Smooth muscle cell (in vitro differentiated cells): ENCODE data around the gene MTFP1. TPM values are rescaled to one million over a fixed set of nuclear protein-coding genes. Genes with fewer than 3 reads are reported as not detected.

Experiments used
- DNase-seq: peaks from one replicate; lab custom pipeline; 2025; ENCODE audit not compliant: unreplicated experiment; lab: John Stamatoyannopoulos, UW
- H2AFZ ChIP-seq: fragments of 200-600 bp; sonication (generic); 2 replicates; pipeline ENCODE4 v1.6.0; 2016; ENCODE audit warnings: antibody characterized with exemption, low read depth, mild to moderate bottlenecking
- H3F3A ChIP-seq: fragments of 200-600 bp; sonication (generic); 2 replicates; pipeline ENCODE4 v1.6.0; 2017; ENCODE audit warnings: antibody characterized with exemption, low read depth
- H3K27ac ChIP-seq: fragments of 200-600 bp; sonication (generic); 2 replicates; pipeline ENCODE4 v1.5.1; 2016; ENCODE audit warnings: low read depth, mild to moderate bottlenecking
- H3K27me3 ChIP-seq: fragments of 200-600 bp; sonication (generic); 2 replicates; pipeline ENCODE4 v1.6.1; 2016; ENCODE audit warnings: low read depth, mild to moderate bottlenecking
- H3K36me3 ChIP-seq: fragments of 200-600 bp; sonication (generic); 2 replicates; pipeline ENCODE4 v1.5.1; 2016; ENCODE audit warnings: low read depth
- H3K4me1 ChIP-seq: fragments of 200-600 bp; sonication (generic); 2 replicates; pipeline ENCODE4 v1.5.1; 2016; ENCODE audit warnings: low read depth
- H3K4me2 ChIP-seq: fragments of 200-600 bp; sonication (generic); 2 replicates; pipeline ENCODE4 v1.6.0; 2016; ENCODE audit warnings: mild to moderate bottlenecking
- H3K4me3 ChIP-seq: fragments of 200-600 bp; sonication (generic); 2 replicates; pipeline ENCODE4 v1.5.1; 2016; ENCODE audit warnings: mild to moderate bottlenecking
- H3K79me2 ChIP-seq: fragments of 200-600 bp; sonication (generic); 2 replicates; pipeline ENCODE4 v1.6.0; 2016; ENCODE audit warnings: low read depth, mild to moderate bottlenecking
- H3K9ac ChIP-seq: fragments of 200-600 bp; sonication (generic); 2 replicates; pipeline ENCODE4 v1.6.0; 2016; ENCODE audit warnings: low read depth
- H3K9me3 ChIP-seq: fragments of 200-600 bp; sonication (generic); replicated peaks from 2 replicates; pipeline ENCODE4 v1.5.1; 2016; ENCODE audit warnings: low read depth
- H4K20me1 ChIP-seq: fragments of 200-600 bp; sonication (generic); 2 replicates; pipeline ENCODE4 v1.6.0; 2016; ENCODE audit warnings: low read depth
- WGBS: methylation state at CpG from one replicate; pipeline ENCODE4 v1.1.7; 2016; ENCODE audit warnings: low lambda C conversion rate; 5-methylcytosine and 5-hydroxymethylcytosine counted together
- polyA plus RNA-seq: library from polyadenylated mRNA; unstranded; fragments of >200 nt; fragmentation: Nextera tagmentation; extraction: Ambion mirVana; gene quantifications from 2 replicates; pipeline ENCODE4 v1.2.1, GENCODE V29; 2016
- total RNA-seq: library from RNA; depleted of rRNA; stranded (reverse); fragments of >200 nt; gene quantifications from 2 replicates; pipeline ENCODE4 v1.2.3, GENCODE V29; 2014
- TF ChIP-seq, protein P1 (sequence below): fragments of 200-600 bp; sonication (generic); IDR thresholded peaks from 2 replicates; pipeline ENCODE4 v1.5.1; 2017; ENCODE audit warnings: borderline replicate concordance, mild to moderate bottlenecking, antibody characterized with exemption; ENCODE audit not compliant: insufficient read depth, poor library complexity, severe bottlenecking

Gene MTFP1, protein sequence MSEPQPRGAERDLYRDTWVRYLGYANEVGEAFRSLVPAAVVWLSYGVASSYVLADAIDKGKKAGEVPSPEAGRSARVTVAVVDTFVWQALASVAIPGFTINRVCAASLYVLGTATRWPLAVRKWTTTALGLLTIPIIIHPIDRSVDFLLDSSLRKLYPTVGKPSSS
- total RNA-seq: 14.3 and 14.4 TPM in 2 replicates
- polyA plus RNA-seq: 30.9 and 31.3 TPM in 2 replicates

DNA sequence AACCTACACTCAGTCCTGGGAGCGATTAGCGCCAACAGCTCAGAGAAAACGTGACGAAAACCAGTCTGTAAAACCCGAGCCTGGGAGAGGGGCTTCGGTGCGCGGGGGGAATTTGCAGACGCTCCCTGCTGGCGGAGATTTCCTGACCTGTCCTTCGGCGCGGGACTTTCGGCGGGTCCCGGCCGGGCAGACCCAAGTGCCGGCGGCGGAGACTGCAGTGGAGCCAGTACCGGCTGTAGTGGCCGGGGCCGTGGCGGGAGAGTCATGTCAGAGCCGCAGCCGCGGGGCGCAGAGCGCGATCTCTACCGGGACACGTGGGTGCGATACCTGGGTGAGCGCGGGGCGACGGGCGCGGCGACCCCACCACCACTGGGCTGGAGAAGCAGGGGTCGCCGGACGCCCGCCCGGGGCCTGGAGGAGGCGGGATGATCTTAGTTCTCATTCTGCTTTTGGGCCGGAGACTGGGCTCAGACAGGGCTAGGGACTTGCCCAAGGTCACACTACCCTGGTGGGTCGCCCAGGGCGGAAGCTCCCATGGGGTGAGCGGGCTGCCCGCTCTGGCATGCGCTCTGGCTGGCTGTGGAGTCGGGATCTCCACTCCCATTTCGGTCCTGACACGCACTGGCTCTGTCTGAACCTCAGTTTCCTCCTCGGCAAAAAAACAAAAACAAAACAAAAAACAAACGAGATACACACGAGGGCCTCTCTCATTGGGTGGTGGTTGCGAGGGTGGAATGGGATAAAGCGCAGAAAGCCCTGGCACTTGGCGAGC, at the start of gene MTFP1:
MTFP1 (plus strand) TSS at position 153 of the 772 bp plus-strand sequence; CDS start at position 265, 112 bp downstream.
- H3F3A ChIP-seq: peaks cover 20% of the 10 kb centered on the region
- H3K9ac ChIP-seq: peak within 1 kb of the TSS; percentile 16
- H3K9me3 ChIP-seq: no peaks in the 10 kb centered on the region
- 2% methylated on average over 61 of the region's 61 CpGs for WGBS
- peak within 1 kb of the TSS; percentile 98 for H3K27ac ChIP-seq
- H3K4me1 ChIP-seq: peaks cover 21% of the 10 kb centered on the region
- peak within 1 kb of the TSS; percentile 57 for H3K4me3 ChIP-seq
- TF ChIP-seq, protein P1, sequence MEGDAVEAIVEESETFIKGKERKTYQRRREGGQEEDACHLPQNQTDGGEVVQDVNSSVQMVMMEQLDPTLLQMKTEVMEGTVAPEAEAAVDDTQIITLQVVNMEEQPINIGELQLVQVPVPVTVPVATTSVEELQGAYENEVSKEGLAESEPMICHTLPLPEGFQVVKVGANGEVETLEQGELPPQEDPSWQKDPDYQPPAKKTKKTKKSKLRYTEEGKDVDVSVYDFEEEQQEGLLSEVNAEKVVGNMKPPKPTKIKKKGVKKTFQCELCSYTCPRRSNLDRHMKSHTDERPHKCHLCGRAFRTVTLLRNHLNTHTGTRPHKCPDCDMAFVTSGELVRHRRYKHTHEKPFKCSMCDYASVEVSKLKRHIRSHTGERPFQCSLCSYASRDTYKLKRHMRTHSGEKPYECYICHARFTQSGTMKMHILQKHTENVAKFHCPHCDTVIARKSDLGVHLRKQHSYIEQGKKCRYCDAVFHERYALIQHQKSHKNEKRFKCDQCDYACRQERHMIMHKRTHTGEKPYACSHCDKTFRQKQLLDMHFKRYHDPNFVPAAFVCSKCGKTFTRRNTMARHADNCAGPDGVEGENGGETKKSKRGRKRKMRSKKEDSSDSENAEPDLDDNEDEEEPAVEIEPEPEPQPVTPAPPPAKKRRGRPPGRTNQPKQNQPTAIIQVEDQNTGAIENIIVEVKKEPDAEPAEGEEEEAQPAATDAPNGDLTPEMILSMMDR: no peak
- H4K20me1 ChIP-seq: no peaks in the 10 kb centered on the region
- peak; percentile 40 for DNase-seq
- no peaks in the 10 kb centered on the region for H3K36me3 ChIP-seq
- H3K4me2 ChIP-seq: peak within 1 kb of the TSS; percentile 87
- peak within 1 kb of the TSS; percentile 53 for H2AFZ ChIP-seq
- no peaks in the 10 kb centered on the region for H3K27me3 ChIP-seq
- no peaks in the 10 kb centered on the region for H3K79me2 ChIP-seq

DNA sequence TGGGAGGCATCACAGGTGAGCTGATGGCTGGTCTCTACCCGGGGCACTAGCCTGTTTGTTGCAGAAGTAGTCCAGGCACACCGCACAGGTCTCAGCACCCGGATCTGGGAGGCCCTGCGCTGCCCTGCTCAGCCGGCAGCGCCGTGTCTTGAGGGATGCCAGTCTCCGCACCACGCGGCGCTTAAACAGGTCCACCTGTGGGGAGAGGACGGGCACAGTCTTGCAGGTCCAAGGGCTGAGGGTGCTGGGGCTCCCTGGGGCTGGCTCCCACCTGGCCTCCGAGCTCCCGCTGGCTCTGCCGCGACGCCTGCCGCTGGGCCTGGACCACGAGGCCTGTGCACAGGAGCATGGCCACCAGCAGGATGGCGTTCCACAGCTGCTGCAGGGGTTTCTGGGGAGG, 45.6 kb upstream of the MTFP1 start:
- 97% methylated on average over 20 of the region's 20 CpGs for WGBS
- H3K9ac ChIP-seq: no peak overlapping the region

DNA sequence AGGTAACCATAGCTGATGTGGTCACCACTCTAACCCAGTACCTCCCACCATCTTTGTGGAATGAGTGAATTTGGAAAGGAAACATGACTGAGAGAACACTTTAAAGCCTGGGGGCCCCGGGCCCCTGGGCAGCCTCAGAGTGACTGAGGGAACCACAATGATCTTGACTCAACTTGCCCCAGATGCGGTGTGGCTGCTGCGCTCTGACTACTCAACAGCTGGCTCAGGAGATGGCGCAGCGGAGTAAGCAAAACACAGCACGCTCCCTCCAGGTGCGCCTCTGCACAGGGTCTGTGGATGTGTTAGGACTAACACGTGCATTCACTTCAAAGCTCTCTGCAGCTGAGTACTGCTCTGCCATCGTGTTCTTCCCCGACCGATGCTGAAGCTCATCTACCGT, 44.3 kb upstream of the MTFP1 start:
- no peaks in the 10 kb centered on the region for H3F3A ChIP-seq
- TF ChIP-seq, protein P1: no peak
- H3K4me1 ChIP-seq: peaks cover 3% of the 10 kb centered on the region
- no peaks in the 10 kb centered on the region for H3K79me2 ChIP-seq
- no peak overlapping the region for H3K4me2 ChIP-seq
- H3K9ac ChIP-seq: no peak overlapping the region
- H2AFZ ChIP-seq: no peak overlapping the region
- H3K9me3 ChIP-seq: no peaks in the 10 kb centered on the region
- no peak for DNase-seq
- no peaks in the 10 kb centered on the region for H3K27me3 ChIP-seq
- no peaks in the 10 kb centered on the region for H4K20me1 ChIP-seq
- H3K36me3 ChIP-seq: no peaks in the 10 kb centered on the region
- H3K4me3 ChIP-seq: no peak overlapping the region
- 94% methylated on average over 12 of the region's 12 CpGs for WGBS
- H3K27ac ChIP-seq: no peak overlapping the region

More for the DNA sequence above, 45.6 kb upstream of the MTFP1 start:
- Histone ChIP-seq H3F3A (no peaks in the 10 kb centered on the region), H4K20me1 (no peaks in the 10 kb centered on the region), H2AFZ (no peak overlapping the region), H3K4me1 (no peaks in the 10 kb centered on the region), H3K36me3 (no peaks in the 10 kb centered on the region), H3K4me3 (no peak overlapping the region), H3K4me2 (no peak overlapping the region), H3K79me2 (no peaks in the 10 kb centered on the region), H3K27ac (no peak overlapping the region), H3K27me3 (no peaks in the 10 kb centered on the region), H3K9me3 (no peaks in the 10 kb centered on the region)
- no peak for DNase-seq
- TF ChIP-seq, protein P1: no peak
